GM18508 (cell line): ENCODE data around the gene ZNF618.
"Not testable (repeated sequence)": the region's sequence is repeated elsewhere in the genome, so short reads cannot be mapped to it uniquely, and the experiment has no call there.

Experiments
- ATAC-seq: cut with Tn5 transposase; IDR thresholded peaks from one replicate; pipeline ENCODE4 v1.9.1; 2021; ENCODE audit warnings: moderate number of reproducible peaks; ENCODE audit not compliant: insufficient read depth, unreplicated experiment

ZNF618 gene

GRCh38 chr9:114072184-114073140 is 196.4 kb downstream of the ZNF618 start:
- no peak for ATAC-seq

DNA sequence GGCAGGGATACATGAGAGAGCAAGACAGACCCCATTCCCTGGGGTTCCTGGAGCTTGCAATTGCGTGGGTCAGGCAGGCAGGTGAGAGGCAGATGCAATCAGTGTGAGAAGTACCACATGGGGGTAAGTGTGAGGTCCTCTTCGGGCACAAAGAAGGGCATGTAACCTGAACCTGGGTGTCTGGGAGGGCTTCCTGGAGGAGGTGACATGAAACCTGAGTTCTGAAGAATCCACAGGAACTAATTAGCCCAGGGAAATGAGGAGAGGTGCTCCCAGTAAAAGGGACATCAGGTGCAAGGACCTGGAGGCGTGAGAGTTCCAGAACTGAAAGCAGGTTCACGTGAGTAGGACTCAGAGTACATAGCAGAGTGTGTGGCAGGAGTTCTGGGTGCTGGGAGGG is 199.5 kb downstream of the ZNF618 start:
- no peak for ATAC-seq

DNA sequence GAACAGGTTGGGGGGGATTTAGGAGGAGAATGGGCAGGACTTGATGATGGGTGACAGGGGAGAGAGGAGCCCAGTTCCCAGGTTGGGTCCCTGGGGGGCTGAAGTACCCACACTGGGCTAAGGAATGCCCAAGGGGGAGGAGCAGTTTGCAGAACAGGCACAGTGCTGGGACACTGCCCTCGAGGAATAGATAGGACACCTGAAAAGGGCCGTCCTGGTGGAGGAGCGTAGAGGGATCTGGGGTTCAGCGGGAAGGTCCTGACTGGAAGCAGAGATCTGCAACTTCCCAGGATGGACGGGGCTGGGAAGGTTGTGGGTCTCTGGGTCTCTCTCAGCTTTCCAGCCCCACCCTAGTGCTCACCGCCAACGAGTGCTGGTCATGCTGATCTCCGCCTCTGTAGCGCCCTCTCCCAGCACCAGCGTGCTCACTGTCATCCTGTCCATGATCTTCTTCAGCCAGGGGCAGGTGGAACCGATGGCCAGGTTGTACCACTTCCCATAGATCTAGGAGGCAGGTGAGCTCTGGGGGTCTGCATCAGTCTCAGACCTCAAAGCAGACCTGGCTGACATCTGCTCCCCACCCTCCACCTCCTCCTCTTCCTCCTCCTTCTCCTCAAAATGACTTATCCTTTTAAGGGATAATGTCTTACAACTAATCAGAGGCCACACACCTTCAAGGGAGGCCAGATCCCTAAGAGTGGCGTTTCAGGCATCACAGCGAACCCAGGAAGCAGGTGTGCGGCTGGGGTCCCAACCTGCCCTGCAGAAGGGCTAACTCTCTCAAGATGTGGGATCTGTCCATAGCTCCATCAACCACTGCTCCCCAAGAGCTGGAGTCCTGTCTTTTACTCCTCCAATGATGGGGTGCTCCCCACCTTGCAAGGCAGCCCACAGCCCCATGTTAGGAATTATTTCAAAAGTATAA is 200.4 kb downstream of the ZNF618 start:
- no peak for ATAC-seq

DNA sequence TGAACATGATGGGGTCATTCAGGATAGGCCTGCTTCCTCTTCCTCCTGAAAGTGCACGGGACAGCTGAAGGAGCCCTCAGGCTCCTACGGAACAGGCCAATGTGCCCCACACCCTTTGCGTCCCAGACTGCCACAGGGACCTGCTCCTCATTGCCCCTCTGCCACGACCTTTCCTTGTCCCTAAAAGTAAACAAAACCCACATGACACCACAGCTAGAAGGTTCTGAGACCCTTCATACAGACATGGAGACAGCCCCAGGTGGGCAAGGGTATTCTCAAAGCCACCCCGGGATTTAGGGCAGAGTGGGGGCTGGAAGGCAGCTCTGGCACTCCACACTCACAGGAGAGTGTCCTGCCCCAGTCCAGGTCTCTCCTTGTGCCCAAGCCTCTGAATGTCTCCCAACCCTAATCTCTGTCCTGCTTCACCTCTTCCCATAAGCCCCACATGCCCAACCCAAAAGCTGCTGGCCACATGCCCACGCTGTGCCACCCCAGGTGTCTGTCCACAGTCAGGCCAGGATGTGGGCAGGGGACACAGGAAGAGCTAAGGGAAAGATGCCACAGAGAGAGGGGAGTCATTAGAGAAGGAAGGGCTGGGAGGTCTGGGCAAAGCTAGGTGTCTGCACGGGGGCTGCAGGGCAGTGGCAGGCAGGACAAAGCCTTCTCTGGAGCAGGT is 201.2 kb downstream of the ZNF618 start:
- ATAC-seq, result no peak

DNA sequence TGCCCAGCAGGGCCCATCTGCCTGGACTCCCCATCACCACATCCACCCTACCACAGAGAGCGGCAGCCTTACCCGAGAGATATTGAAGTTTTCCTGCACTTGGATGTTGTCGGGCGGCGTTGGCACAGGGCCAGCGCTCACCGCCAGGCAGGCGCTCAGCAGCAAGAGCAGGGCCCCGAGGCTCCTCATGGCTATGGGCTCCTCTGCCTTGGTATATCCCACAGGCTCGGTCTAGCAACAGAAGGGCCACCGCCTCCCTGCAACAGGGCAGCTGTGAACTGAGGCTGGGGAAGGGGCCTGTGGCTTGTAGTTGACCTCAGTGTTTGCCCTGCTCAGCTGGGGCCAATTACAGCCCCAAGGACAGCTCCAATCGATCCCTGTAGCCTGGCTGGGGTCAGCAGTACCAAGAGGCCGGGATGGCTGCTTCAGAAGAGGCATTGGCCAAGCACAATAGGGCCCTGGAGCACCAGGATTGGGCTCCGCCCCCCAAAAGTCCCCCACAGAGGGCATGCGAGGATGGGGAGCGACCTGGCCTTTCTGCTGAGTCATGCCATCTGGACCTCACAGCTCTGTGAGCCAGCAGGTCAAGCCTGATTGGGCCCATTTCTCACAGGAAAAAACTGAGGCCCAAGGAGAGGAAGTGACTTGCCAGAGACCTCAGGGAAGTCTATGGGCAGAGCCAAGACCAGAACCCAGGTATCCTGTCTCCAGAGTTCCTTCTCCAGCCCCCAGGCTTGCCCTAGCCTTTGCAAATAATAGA is 202.1 kb downstream of the ZNF618 start, which contains the start of gene AMBP:
TSS of gene AMBP (minus strand) at position 280 of the 760 bp plus-strand sequence. CDS start at position 189, 91 bp downstream.
- no peak for ATAC-seq

DNA sequence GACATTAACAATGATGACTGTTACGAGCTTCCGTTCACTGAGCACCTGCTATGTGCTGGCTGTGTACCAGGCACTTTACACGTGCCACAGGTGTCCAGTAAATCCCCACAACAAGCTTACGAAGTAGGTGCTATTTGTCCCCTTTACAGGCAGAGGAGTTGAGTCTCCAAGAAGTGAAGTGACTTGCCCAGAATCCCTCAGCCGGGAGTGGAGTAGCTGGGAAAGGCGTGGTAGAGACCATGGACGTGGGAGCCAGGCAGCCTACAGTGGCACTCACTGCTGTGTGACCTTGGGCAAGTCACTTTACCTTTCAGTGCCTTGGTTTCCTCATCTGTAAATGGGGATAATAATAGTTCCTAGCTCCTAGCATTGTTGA is 202.7 kb downstream of the ZNF618 start:
- ATAC-seq, result no peak

GRCh38 chr9:114080195-114080772 is 204.2 kb downstream of the ZNF618 start:
- no peak for ATAC-seq

GRCh38 chr9:114080773-114081440 is 204.8 kb downstream of the ZNF618 start:
- no peak for ATAC-seq

DNA sequence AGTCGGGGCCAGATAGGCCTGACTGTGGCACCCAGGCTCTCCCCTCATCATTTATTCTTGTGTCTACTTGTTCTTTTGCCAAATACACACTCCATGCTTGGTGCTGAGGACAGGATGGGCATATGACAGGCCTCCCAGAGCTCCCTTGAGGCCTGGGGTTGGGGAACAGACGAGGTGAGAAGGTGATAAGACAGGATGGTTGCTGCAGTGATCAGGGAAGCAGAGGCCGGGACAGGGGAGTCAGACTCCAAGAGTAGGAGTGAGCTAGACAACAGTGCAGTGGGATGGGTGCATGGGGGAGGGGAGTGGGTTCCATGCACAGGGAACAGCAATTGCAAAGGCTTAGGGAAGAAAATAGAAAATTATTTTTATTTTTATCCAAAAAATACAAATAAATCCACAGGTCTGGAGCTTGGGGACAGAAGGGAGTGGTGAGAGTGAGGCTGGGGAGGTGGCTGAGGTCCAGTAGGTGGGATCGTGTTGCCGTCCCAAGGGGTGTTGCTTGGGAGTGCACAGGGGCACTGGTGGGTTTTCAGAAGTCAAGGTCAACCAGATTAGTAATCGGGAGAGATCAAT is 205.4 kb downstream of the ZNF618 start:
- ATAC-seq, result no peak

DNA sequence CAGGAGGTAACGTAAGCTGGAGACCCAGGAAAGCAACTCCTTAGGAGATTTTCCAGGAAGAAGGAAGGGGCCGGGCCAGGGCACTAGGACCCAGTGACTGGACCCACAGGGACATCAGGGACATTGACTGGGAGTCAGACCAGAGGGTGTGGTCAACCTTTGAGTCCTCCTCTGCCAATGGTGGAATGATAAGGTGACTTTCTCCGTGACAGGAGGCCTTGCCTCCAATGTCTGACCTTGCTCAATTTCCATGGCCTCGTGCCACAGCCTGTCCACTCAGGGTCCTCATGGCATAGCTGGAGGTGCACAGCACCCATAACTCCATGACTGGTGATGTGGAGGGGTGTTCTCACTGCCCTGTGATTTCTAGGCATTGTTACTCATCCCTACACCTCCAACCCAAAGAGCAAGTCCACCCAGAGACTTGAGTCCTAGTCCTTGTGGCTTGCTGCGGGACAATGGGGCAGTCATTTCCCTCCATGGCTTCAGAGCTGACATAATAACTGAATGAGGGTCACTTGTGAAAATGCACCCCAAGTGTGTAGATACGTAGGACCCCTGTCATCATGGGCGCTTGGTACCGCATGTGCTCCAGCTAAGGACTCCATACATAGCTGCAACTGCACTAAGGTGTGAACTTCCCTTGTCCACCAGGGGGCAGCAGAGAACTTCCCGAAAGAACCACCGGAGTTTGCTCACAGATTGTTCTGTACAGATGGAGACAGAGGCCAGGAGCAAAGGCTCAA is 206.1 kb downstream of the ZNF618 start:
- ATAC-seq, result peak; percentile 77

GRCh38 chr9:114082763-114083412 is 206.8 kb downstream of the ZNF618 start:
- not testable (repeated sequence) for ATAC-seq

- no peak for ATAC-seq
These were observed 207.6 kb downstream of the ZNF618 start for GRCh38 chr9:114083666-114084065.

DNA sequence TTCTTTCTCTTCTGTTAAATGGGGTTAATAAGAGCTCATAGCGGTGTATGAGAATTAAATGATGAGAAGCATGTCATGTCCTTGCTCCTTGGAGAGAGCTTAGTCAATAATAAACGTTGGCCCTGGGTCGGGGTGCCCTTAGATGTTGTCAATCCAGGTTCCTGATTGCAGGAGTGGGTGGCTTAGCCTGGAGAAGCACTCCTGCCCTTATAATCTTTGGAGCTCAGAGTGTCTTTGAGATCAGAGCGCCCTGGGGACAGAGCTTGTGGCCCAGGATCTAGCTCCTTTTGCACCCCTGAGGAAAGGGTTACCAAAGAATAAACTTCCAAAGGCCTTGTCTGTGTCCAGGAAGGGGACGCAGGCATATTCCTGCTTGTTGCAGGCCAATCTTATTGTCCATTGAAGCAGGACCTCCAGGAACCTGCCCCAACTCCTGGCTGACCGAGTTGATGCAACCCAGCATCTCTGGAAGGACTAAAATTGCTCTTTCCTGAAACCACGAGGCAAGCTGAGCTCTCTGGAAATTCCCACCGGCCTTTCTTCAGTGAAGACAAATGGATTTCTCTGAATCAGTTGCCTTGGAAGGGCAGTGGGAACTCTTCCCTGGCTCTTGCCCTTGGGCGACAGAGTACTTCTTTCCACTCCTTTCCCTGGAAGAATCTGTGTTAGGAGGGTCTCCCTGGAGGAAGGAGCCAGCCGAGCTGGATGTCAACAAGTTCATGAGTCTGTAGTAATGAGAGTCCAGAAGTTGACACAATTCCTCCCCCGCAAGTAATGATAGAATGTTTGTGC is 208.4 kb downstream of the ZNF618 start:
- no peak for ATAC-seq

GRCh38 chr9:114085387-114085789 is 209.3 kb downstream of the ZNF618 start:
- ATAC-seq, result no peak

DNA sequence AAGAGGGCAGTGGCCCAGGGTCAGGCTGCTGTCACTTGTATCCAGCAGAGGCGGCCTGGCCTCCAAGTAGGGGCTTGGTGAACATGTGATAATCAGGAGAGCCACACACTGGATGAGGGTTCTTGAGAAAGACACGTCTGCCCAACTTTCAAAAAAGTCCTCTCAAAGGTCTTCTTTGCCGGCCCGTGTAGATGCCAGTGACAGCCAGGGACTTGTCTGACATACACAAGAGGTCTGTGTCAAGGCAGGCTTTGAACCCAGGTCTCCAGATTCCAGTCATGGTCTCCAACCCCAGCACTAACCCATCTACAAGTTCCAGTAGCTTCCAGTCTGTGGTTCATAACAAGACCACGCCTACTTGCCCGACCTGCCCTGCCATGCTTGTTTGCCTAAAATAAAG is 209.9 kb downstream of the ZNF618 start:
- ATAC-seq, result no peak

- ATAC-seq, result no peak
These were observed 210.5 kb downstream of the ZNF618 start for GRCh38 chr9:114086607-114087006.
